Raji (cell line): ENCODE measurements around the gene ROBO3.

ENCODE experiments used
- POLR2A ChIP-seq: IDR thresholded peaks from 2 replicates; pipeline ENCODE4 v1.6.1; 2011; ENCODE audit warnings: low read depth, low read length, control low read depth; ENCODE audit not compliant: insufficient read depth

ROBO3 gene

GRCh38 chr11:124877631-124877909 is 12.3 kb downstream of the ROBO3 start:
- TF ChIP-seq POLR2A, result no peak

- no peak for TF ChIP-seq POLR2A
Observed at GRCh38 chr11:124877910-124878758, 12.9 kb downstream of the ROBO3 start.

GRCh38 chr11:124878759-124879492 is 13.7 kb downstream of the ROBO3 start:
- no peak for TF ChIP-seq POLR2A

- TF ChIP-seq POLR2A, result no peak
Observed at GRCh38 chr11:124879493-124880289, 14.5 kb downstream of the ROBO3 start.

- TF ChIP-seq POLR2A, result no peak
Observed at GRCh38 chr11:124880290-124880611, 15.0 kb downstream of the ROBO3 start.

GRCh38 chr11:124880958-124881357 is 15.7 kb downstream of the ROBO3 start:
- no peak for TF ChIP-seq POLR2A

GRCh38 chr11:124882339-124883071 is 17.3 kb downstream of the ROBO3 start:
- TF ChIP-seq POLR2A, result no peak

- no peak for TF ChIP-seq POLR2A
Observed at GRCh38 chr11:124884340-124884739, 19.1 kb downstream of the ROBO3 start.

- no peak for TF ChIP-seq POLR2A
Observed at GRCh38 chr11:124884869-124885479, 19.7 kb downstream of the ROBO3 start.

- TF ChIP-seq POLR2A, result no peak
Observed at GRCh38 chr11:124886476-124886875, 21.2 kb downstream of the ROBO3 start.

- TF ChIP-seq POLR2A, result no peak
Observed at GRCh38 chr11:124886978-124887666, 21.9 kb downstream of the ROBO3 start.

- no peak for TF ChIP-seq POLR2A
Observed at GRCh38 chr11:124887667-124888013, 22.4 kb downstream of the ROBO3 start.

GRCh38 chr11:124889191-124890091 is 24.2 kb downstream of the ROBO3 start:
- TF ChIP-seq POLR2A, result no peak
